B cell (primary cell): Measurements from ENCODE around the gene CIART. TPM values are rescaled to one million over a fixed set of nuclear protein-coding genes. Genes with fewer than 3 reads are reported as not detected.

Experiments
- ATAC-seq: fragments of 200-7000 bp; cut with Tn5 transposase; one replicate; pipeline ENCODE4 v1.10.0; 2021; ENCODE audit warnings: low read depth, mild to moderate bottlenecking, moderate number of reproducible peaks, moderate library complexity
- CTCF ChIA-PET: fragments of 350-600 bp; sonication (Branson Sonifier 250); formaldehyde crosslinking; loops from one replicate; lab custom pipeline; 2021; ENCODE audit warnings: antibody characterized with exemption, inconsistent platforms; lab: Charles Lee
- POLR2A ChIA-PET: fragments of 350-600 bp; sonication (Branson Sonifier 250); formaldehyde crosslinking; loops from one replicate; lab custom pipeline; 2021; ENCODE audit warnings: antibody characterized with exemption; lab: Charles Lee
- DNase-seq: peaks from one replicate; pipeline ENCODE4 v3.0.0; 2013
- H2AFZ ChIP-seq: 2 replicates; pipeline ENCODE4 v1.6.1; 2012; ENCODE audit warnings: mild to moderate bottlenecking, low read depth, low read length; ENCODE audit not compliant: insufficient read depth, poor library complexity, severe bottlenecking
- H3K27ac ChIP-seq, 2 donors: 1 replicate in 1 of 2; 2 replicates in 1 of 2; pipeline ENCODE4 v1.5.1; 2012 to 2013; ENCODE audit warnings: low read length in 2 of 2, mild to moderate bottlenecking in 2 of 2, moderate library complexity in 1 of 2
- H3K27me3 ChIP-seq, 4 experiments: fragments of 200-600 bp in 1 of 4; sonication (generic) in 1 of 4; replicated peaks in 1 of 4; 1 replicate in 2 of 4; 2 replicates in 2 of 4; pipeline versions ENCODE4 v1.6.1 to v1.7.0; 2013 to 2016; ENCODE audit warnings: low read length in 3 of 4, mild to moderate bottlenecking in 2 of 4, mixed read lengths in 1 of 4, moderate library complexity in 1 of 4; ENCODE audit not compliant: insufficient read depth in 4 of 4, control insufficient read depth in 3 of 4; ENCODE audit errors: control extremely low read depth in 1 of 4
- H3K36me3 ChIP-seq, 2 experiments: replicated peaks in 1 of 2; 1 replicate in 1 of 2; 2 replicates in 1 of 2; pipeline versions ENCODE4 v1.6.1 to v1.7.1; 2013; ENCODE audit warnings: low read length in 1 of 2; ENCODE audit not compliant: insufficient read depth in 2 of 2, control insufficient read depth in 1 of 2; ENCODE audit errors: control extremely low read depth in 1 of 2, extremely low read depth in 1 of 2
- H3K4me1 ChIP-seq, 2 donors: fragments of 200-600 bp in 1 of 2; sonication (generic) in 1 of 2; 1 replicate in 1 of 2; 2 replicates in 1 of 2; pipeline versions ENCODE4 v1.5.1 to v1.6.1; 2013 to 2017; ENCODE audit warnings: low read length in 2 of 2; ENCODE audit not compliant: control insufficient read depth in 2 of 2, insufficient read depth in 2 of 2
- H3K4me2 ChIP-seq: replicated peaks from 2 replicates; pipeline ENCODE3; 2012; ENCODE audit warnings: mild to moderate bottlenecking, low read depth, low read length; ENCODE audit not compliant: poor library complexity, severe bottlenecking
- H3K4me3 ChIP-seq, 5 experiments: fragments of 200-600 bp in 1 of 5; sonication (generic) in 1 of 5; 1 replicate in 3 of 5; 2 replicates in 2 of 5; pipeline versions ENCODE4 v1.5.1 to v1.7.0; 2011 to 2016; ENCODE audit warnings: low read length in 4 of 5, mild to moderate bottlenecking in 4 of 5, low read depth in 2 of 5, control low read depth in 1 of 5, moderate library complexity in 1 of 5; ENCODE audit not compliant: insufficient read depth in 1 of 5; ENCODE audit errors: control extremely low read depth in 1 of 5, extremely low read depth in 1 of 5
- H3K79me2 ChIP-seq: fragments of 200-600 bp; sonication (generic); one replicate; pipeline ENCODE4 v1.6.0; 2016; ENCODE audit warnings: low read length; ENCODE audit not compliant: control insufficient read depth, insufficient read depth
- H3K9ac ChIP-seq: fragments of 200-600 bp; sonication (generic); 2 replicates; pipeline ENCODE4 v1.6.1; 2017; ENCODE audit warnings: mild to moderate bottlenecking, low read length, moderate library complexity
- H3K9me3 ChIP-seq, 3 donors: one replicate each; pipeline versions ENCODE4 v1.6.1 to v1.7.1; 2013; ENCODE audit warnings: low read length in 2 of 3; ENCODE audit not compliant: control insufficient read depth in 2 of 3, insufficient read depth in 1 of 3; ENCODE audit errors: control extremely low read depth in 1 of 3
- H4K20me1 ChIP-seq: 2 replicates; pipeline ENCODE4 v1.6.0; 2012; ENCODE audit warnings: mild to moderate bottlenecking, low read length; ENCODE audit not compliant: insufficient read depth, control insufficient read depth, poor library complexity, severe bottlenecking
- H3K27ac Mint-ChIP-seq: one replicate; pipeline ENCODE4 v1.8.0; 2021; ENCODE audit warnings: mixed read lengths
- H3K27me3 Mint-ChIP-seq: one replicate; pipeline ENCODE4 v1.8.0; 2021; ENCODE audit warnings: mixed read lengths
- H3K4me1 Mint-ChIP-seq: one replicate; pipeline ENCODE4 v1.8.0; 2021; ENCODE audit warnings: mixed read lengths
- H3K4me3 Mint-ChIP-seq: one replicate; pipeline ENCODE4 v1.8.0; 2021; ENCODE audit warnings: mixed read lengths
- H3K9me3 Mint-ChIP-seq: one replicate; pipeline ENCODE4 v1.8.0; 2022; ENCODE audit warnings: mixed read lengths; ENCODE audit not compliant: insufficient read depth
- EZH2 ChIP-seq: IDR thresholded peaks from 2 replicates; pipeline ENCODE4 v1.6.1; 2012; ENCODE audit warnings: borderline replicate concordance, low read depth, mild to moderate bottlenecking, moderate library complexity, low read length; ENCODE audit not compliant: insufficient read depth, poor library complexity, severe bottlenecking
- WGBS: methylation state at CpG from one replicate; pipeline ENCODE4 v1.1.5; 2013; ENCODE audit warnings: missing lambda C conversion rate; ENCODE audit not compliant: insufficient coverage; 5-methylcytosine and 5-hydroxymethylcytosine counted together
- intact Hi-C: fragments of 100-400 bp; cut with micrococcal nuclease; formaldehyde crosslinking; loops from one replicate; pipeline ENCODE4 v1.10.0; 2022
- polyA plus RNA-seq: library from polyadenylated mRNA; depleted of rRNA; stranded (reverse); fragments of >200 nt; gene quantifications from 2 replicates; pipeline ENCODE4 v1.2.3, GENCODE V29; 2012
- total RNA-seq, 2 donors: library from RNA; stranded (reverse); fragments of 120-200 nt in 1 of 2; gene quantifications; 1 replicate in 1 of 2; 2 replicates in 1 of 2; pipeline versions ENCODE4 v1.2.3 to v1.2.4, GENCODE V29; 2013 to 2022
- TF ChIP-seq, protein P1 (sequence below): fragments of 200-600 bp; IDR thresholded peaks from one replicate; pipeline ENCODE4 v1.8.0; 2022; ENCODE audit warnings: antibody characterized with exemption, mild to moderate bottlenecking

Gene CIART
- total and polyA plus RNA-seq, 2 donors (not counting 1 experiment from before 2014, with no cell fraction given) = 0.46 TPM; not detected in 1

DNA sequence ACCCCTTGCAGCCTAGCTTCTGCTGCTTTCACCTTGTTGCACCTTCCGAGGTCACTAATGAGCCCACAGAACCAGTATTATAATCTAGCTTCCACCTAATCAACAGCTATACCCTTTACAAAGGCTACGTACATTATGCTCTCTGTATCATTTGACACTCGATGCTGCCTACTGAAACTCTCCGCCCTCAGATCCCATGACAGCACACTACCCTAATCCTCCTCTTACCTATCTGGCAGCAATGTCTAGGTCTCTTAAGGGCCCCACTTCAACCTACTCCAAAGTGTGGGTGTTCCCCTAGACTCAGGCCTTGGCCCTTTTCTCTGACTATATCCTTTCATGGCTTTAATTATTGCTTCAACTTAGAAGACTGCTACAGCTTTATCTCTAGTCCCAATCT lies 6.5 kb downstream of the CIART start:
- no peak overlapping the region for H3K4me3 Mint-ChIP-seq
- ChIA-PET POLR2A (no interaction called here), CTCF (no interaction called here)
- no peak overlapping the region for H3K27ac ChIP-seq
- DNase-seq (no peak), ATAC-seq (no peak)
- no peak overlapping the region for H3K4me3 ChIP-seq
- H2AFZ ChIP-seq = no peak overlapping the region
- H3K27me3 Mint-ChIP-seq = peaks cover 13% of the 10 kb centered on the region
- H3K36me3 ChIP-seq = no peaks in the 10 kb centered on the region
- no peak overlapping the region for H3K27ac Mint-ChIP-seq
- H4K20me1 ChIP-seq = no peaks in the 10 kb centered on the region
- H3K9ac ChIP-seq = no peak overlapping the region
- TF ChIP-seq EZH2 = no peak
- TF ChIP-seq, protein P1, sequence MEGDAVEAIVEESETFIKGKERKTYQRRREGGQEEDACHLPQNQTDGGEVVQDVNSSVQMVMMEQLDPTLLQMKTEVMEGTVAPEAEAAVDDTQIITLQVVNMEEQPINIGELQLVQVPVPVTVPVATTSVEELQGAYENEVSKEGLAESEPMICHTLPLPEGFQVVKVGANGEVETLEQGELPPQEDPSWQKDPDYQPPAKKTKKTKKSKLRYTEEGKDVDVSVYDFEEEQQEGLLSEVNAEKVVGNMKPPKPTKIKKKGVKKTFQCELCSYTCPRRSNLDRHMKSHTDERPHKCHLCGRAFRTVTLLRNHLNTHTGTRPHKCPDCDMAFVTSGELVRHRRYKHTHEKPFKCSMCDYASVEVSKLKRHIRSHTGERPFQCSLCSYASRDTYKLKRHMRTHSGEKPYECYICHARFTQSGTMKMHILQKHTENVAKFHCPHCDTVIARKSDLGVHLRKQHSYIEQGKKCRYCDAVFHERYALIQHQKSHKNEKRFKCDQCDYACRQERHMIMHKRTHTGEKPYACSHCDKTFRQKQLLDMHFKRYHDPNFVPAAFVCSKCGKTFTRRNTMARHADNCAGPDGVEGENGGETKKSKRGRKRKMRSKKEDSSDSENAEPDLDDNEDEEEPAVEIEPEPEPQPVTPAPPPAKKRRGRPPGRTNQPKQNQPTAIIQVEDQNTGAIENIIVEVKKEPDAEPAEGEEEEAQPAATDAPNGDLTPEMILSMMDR = no peak
- H3K79me2 ChIP-seq = peaks cover 4% of the 10 kb centered on the region
- H3K27me3 ChIP-seq = peaks cover 0 to 7% (median 0%) of the 10 kb centered on the region in 4 experiments
- H3K4me1 Mint-ChIP-seq = peaks cover 9% of the 10 kb centered on the region
- no peaks in the 10 kb centered on the region for H3K9me3 ChIP-seq
- no peak overlapping the region for H3K4me2 ChIP-seq
- intact Hi-C loops = no loop called here
- no peaks in the 10 kb centered on the region for H3K9me3 Mint-ChIP-seq
- H3K4me1 ChIP-seq = peaks cover 8 to 10% of the 10 kb centered on the region in 2 donors
- WGBS = 94% methylated on average over 4 of the region's 4 CpGs

DNA sequence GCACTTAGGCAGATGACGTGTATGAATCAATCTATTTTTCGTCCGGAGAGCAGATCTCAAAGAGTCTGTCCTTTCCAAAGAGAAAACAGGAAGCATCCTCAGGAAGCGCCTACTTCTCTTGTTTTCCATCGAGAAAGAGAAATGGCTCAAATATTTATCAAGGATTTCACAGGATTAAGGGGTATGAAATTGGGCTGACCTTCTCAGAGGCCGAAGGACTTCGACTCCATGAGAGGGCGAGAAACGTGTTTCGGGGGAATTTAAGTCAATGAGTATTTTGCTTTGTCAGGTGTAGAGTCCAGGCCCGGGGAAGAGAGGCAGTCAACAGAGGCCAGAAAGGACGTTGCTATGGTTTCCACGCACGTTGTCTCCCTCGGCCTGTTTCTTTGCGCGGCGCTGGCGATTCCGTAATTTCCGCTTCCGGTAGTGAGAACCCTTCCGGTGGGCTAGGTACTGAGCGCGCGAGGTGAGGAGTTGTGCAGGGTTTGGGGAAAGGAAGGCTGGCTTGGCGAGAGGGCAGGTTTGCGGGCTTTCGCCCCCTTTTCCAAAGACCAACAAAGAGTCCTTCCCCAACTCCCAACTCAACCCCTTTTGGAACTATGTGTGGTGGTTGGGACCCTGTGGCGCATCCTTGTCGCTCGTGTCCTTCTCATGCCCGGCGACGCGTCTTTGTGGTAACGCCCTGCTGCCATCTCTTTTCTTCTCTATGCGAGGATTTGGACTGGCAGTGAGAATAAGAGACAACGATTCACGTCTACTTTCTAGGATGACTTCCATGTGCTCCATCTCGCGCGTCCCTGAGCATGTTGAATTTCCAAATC lies 11.3 kb downstream of the CIART start, which contains the start of gene MRPS21:
Gene MRPS21, plus strand, starts transcription at position 429 of the 821 bp plus-strand sequence. CDS start 506 bp downstream, outside the sequence.
- Histone ChIP-seq H3K36me3 (peaks cover 0 to 18% of the 10 kb centered on the region in 2 experiments), H3K27ac (peak within 1 kb of the TSS; percentile 78 to 97), H3K4me2 (peak within 1 kb of the TSS; percentile 76), H3K4me3 (peak within 1 kb of the TSS; percentile 68 to 96 (median 78)), H3K79me2 (peaks cover 18% of the 10 kb centered on the region), H3K27me3 (no peaks in the 10 kb centered on the region), H3K9ac (peak within 1 kb of the TSS; percentile 66), H4K20me1 (no peaks in the 10 kb centered on the region), H3K4me1 (peaks cover 13 to 18% of the 10 kb centered on the region in 2 donors), H2AFZ (peak within 1 kb of the TSS; percentile 79), H3K9me3 (peaks cover 0 to 2% (median 0%) of the 10 kb centered on the region in 3 donors)
- ChIA-PET POLR2A (interaction anchor here (0.8 kb wide), 1 partner anchor 58 kb away, joined by 3 read pairs; the partner anchor contains the start of gene ANP32E), CTCF (no interaction called here)
- peaks cover 4% of the 10 kb centered on the region for H3K27me3 Mint-ChIP-seq
- TF ChIP-seq EZH2 = no peak
- TF ChIP-seq, protein P1 = no peak
- under 1% methylated on average over 17 of the region's 43 CpGs for WGBS
- intact Hi-C loops = loop anchor here (1.0 to 2.0 kb wide), 5 partner anchors 11 to 194 kb away; partner anchors contain the start of genes ANP32E, APH1A, CIART and PRPF3
- DNase-seq (peak; percentile 94), ATAC-seq (peak; percentile 97)
- no peaks in the 10 kb centered on the region for H3K9me3 Mint-ChIP-seq
- H3K4me3 Mint-ChIP-seq = peak within 1 kb of the TSS; percentile 95
- H3K27ac Mint-ChIP-seq = peak within 1 kb of the TSS; percentile 98
- peaks cover 20% of the 10 kb centered on the region for H3K4me1 Mint-ChIP-seq
